Stimulated activated CD4-positive, alpha-beta T cell treated with anti-CD3 and anti-CD28 coated beads, TNF-alpha, amount 100 ng/mL, for 48 hours (primary cell): ENCODE measurements around the gene LHPP.

ENCODE experiments used
- DNase-seq, 3 donors: peaks; one replicate each; pipeline ENCODE4 v3.0.0-alpha.2; 2020; ENCODE audit warnings: low read depth in 3 of 3

The LHPP gene

GRCh38 chr10:124557167-124557566 is 95.5 kb downstream of the LHPP start:
- DNase-seq: no peak

GRCh38 chr10:124557648-124558338 is 96.2 kb downstream of the LHPP start:
- DNase-seq: no peak

- no peak for DNase-seq
Observed at GRCh38 chr10:124558339-124559321, 97.0 kb downstream of the LHPP start.

DNA sequence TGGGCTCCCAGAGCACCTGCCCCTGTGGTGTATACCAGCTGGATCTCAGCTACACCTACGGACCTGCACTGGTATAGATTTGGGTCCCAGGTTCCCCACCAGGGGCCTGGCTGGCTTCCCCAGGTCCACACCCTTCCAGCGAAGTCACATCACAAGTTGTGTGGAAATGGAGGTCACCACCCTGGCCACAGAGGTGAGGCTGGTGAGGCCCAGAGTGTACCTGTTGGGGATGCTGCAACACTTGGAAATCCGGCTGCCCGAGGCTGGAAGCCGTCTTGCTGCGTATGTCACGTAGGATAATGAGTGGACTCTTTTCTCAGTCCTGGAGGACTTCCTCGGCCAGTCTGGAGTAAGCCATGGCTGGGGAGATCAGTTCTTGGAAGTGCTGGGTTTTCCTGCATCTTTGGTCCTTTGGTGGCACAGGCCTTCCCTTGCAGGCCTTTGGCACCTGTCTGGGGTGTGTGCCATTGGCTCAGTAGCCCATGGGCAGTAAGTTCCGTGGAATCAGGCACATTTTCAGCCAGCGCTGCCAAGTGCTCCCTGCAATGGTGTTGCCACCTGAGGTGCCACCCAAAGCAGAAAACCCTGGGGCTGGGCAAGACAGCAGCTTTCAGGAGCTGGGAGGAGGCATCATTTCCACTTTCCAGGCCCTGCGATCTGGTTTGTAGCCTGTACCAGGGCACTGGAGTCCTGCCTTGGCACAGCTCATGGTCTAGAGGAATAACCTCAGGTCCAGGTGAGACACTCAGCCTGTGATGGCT is 97.9 kb downstream of the LHPP start:
- no peak for DNase-seq

DNA sequence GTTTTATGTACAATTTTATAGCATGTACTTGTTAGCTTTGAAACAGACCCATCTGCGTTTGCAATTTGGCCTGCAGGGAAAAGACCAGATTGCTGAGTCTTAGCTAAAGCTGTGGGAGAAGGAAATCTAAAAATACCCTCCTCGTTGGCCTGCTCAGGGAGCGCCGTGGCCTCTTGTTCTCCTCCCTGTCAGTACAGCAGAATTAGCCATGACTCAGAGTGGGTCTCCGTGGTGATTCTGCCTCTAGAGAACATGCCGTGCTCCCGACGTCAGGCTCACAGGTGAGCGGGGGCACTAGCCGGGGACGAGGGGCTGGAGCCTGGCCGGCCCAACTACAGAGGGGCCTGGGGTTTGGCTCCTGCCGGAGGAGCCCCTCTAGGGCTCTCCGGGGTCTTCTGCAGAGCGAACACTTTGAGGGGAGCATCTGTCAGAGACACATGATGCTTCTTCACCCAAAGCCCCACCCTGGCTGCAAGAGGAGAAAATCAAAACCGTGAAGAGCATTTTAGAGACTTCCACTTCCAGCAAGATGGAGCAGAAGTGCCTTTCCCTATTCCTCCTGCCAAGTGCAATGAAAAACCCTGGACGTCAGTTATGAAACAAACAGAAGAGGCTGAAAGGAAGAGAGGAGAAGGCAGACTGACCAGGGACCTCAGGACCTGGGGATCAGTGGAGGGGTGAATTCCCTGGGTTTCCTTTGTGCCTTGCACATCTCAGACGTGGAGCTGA is 98.9 kb downstream of the LHPP start:
- DNase-seq: no peak

- DNase-seq: no peak
Observed at GRCh38 chr10:124561206-124561605, 99.6 kb downstream of the LHPP start.

DNA sequence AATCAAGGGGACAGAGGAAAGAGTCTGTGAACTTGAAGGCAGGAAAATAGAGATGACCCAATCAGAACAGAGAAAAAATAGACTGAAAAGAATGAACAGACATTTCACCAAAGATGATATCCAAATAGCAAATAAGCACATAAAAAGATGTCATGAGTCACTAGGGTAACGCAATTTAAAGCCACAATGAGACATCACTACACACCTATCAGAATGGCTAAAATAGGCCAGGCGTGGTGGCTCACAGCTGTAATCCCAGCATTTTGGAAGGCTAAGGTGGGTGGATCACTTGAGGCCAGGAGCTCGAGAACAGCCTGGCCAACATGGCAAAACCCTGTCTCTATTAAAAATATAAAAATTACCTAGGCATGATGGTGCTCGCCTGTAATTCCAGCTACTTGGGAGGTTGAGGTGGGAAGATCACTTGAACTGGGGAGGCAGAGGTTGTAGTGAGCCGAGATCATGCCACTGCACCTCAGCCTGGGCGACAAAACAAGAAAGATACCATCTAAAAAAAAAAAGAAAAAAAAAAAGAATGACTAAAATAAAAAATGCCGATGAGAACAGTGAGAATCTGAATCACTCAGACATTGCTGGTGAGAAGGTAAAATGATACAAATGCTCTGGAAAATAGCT is 100.9 kb downstream of the LHPP start:
- no peak for DNase-seq

DNA sequence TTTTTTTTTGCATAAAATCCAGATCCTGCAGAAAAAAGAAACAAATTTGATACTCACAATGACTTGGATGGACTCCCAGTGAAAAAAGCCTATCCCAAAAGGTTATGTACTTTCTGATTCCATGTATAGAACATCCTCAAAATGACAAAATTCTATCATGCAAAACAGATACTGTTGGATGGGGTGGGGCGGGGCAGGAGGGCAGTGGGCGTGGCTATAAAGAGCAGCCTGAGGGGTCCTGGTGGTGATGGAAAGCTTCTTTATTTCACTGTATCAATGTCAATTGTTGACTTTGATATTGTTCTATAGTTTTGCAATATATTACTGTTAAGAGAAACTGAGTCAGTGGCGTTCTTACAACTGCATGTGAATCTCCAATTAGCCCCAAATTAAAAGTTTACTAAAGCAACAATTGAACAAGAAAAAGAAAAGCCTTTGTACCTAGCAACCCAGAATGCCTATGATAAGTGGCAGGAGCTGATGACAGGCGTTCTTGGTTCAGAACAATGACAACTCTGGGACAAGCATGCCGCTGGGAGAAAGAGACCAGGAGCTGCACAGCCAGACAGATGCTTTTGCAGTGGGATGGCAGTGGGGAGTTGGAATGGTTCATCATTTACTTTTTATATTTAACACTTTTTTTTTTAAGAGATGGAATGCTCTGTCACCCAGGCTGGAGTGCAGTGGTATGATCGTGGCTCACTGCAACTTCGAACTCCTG is 101.9 kb downstream of the LHPP start:
- no peak for DNase-seq

DNA sequence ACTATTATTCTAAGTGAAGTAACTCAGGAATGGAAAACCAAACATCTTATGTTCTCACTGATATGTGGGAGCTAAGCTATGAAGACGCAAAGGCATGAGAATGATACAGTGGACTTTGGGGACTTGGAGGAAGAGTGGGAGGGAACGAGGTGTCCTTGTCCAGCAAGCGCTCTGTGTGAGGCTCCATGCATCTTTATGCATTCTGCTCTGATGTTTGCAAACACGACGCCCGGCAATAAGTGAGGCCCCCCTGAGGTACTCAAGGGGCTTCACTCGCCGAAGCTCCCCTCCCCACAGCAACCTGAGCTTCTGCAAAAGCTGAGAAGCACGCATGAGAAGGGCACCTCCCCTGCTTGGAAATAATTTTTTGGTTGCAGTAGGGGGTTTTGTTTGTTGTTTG is 103.3 kb downstream of the LHPP start:
- no peak for DNase-seq

- DNase-seq: no peak
Observed at GRCh38 chr10:124565565-124566221, 104.1 kb downstream of the LHPP start.

GRCh38 chr10:124566222-124566888 is 104.7 kb downstream of the LHPP start:
- DNase-seq: no peak

DNA sequence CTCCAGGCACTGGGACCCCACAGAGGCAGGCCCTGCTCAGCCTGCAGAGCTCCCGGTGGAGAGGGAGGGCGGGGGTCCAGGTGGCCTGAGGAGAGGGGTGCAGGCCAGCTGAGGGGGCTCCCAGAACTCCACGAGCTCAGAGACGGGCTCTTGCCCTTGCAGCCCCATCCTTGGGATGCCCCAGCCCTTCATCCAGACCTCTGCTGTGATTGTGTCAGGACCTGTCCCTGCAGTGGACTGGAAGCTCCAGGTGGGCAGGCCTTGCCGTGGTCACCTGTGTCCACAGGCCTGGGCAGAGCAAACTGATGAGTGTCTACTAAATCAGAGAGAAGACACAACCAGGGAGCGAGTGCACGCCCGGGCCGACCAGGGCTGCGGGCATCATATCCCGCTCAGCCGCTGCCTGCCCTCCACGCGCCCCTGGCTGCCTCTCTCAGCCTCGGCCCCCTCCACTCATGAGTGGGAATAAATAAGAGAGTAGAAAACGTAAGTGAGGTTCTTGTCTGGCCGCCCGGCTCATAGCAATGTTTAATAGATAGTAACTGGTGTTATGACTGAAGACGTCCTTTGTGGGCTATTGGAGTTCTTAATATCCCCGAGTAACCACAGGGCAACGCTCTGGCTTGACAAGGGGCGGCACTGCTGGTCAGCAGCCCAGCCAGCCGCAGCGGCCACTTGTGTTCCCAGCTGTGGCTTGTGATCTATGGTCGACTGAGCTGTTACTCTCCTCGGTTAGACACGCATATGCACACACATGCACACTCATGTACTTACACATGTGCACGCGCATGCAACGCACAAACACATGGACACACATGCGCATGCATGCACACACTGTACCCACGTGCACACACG is 105.6 kb downstream of the LHPP start:
- DNase-seq: no peak

- DNase-seq: no peak
Observed at GRCh38 chr10:124568339-124568738, 106.7 kb downstream of the LHPP start.

- no peak for DNase-seq
Observed at GRCh38 chr10:124568848-124569622, 107.4 kb downstream of the LHPP start.

- DNase-seq: no peak
Observed at GRCh38 chr10:124569623-124570470, 108.2 kb downstream of the LHPP start.

DNA sequence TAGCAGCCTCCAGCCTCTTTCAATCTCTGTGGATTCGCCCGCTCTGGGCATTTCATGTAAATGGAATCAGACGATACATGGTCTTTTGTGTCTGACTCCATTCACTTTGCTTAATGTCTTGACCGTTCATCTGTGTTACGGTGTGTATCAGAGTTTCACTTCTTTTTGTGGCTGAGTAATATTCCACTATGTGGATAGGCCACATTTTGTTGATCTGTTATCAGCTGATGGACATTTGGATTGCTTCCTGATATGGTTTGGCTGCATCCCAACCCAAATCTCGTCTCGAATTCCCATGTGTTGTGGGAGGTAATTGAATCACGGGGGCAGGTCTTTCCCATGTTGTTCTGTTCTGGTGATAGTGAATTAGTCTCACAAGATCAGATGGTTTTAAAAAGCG is 109.0 kb downstream of the LHPP start:
- no peak for DNase-seq

DNA sequence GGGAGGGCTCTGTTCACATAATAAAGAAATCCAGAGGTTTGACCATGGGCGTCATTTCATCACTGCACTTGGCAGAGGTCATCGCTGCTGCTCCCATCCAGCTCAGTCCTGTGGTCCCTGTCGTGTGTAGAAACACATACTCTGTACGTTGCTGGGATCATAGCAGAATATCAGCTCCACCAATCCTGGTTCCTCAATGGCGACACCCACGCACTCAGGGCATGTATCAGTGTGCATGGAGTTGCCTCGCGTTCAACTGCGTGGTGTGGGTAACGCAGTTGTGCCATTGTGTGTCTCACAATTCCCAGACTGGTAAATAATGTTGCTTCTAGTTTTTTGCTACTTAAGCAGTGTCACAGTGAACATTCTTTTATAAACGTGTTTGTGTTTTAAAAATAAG is 111.1 kb downstream of the LHPP start:
- DNase-seq: no peak
